Loucy (cell line): ENCODE data around the gene HTR2A.

ENCODE experiments used
- CTCF ChIP-seq: fragments of 200-600 bp; sonication (generic); conservative IDR thresholded peaks from 2 replicates; pipeline ENCODE4 v1.5.1; 2014; ENCODE audit warnings: mild to moderate bottlenecking, antibody characterized with exemption, low read length
- EZH2phosphoT487 ChIP-seq: fragments of 200-600 bp; IDR thresholded peaks from 2 replicates; pipeline ENCODE4 v1.6.1; 2018; ENCODE audit warnings: antibody characterized with exemption, mild to moderate bottlenecking, moderate library complexity, borderline replicate concordance

DNA sequence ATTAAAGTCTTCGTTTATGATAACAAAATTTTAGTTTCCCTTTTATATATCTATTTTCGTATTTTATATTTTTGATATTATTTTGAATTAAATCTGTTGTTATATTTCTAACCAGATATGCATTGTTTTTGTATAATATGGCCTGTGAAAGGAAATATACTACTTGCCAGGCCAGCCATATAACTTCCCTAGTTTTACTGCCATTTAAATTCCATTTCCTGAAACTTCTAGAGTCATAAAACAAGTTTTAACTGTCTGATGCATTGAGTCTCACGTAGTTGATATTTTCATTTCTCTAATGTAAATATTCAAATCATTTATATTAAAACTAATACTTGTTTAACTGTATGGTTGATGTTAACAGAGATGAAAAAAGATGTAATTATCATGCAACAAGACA lies 113.3 kb downstream of the HTR2A start:
- TF ChIP-seq CTCF (no peak), EZH2phosphoT487 (no peak)
